Spleen (tissue), 11 donors: ENCODE data around the gene KCNH6. TPM values are rescaled to one million over a fixed set of nuclear protein-coding genes. Genes with fewer than 3 reads are reported as not detected.

Experiments used
- DNase-seq: peaks from one replicate; pipeline ENCODE4 v3.0.0-alpha.2; 2020
- H3K27ac ChIP-seq, 8 donors: fragments of 200-600 bp; sonication (generic) in 7 of 8; 1 replicate in 4 of 8; 2 replicates in 4 of 8; pipeline versions ENCODE4 v1.5.0 to v1.8.0; 2016 to 2021; ENCODE audit warnings: inconsistent platforms in 4 of 8, mild to moderate bottlenecking in 4 of 8, moderate library complexity in 1 of 8
- H3K27me3 ChIP-seq, 7 donors: fragments of 200-600 bp; sonication (generic) in 6 of 7; replicated peaks in 1 of 7; 1 replicate in 4 of 7; 2 replicates in 3 of 7; pipeline versions ENCODE4 v1.5.0 to v1.8.0; 2016 to 2021; ENCODE audit warnings: inconsistent platforms in 3 of 7, mild to moderate bottlenecking in 1 of 7
- H3K36me3 ChIP-seq, 6 donors: fragments of 200-600 bp; sonication (generic) in 5 of 6; 1 replicate in 4 of 6; 2 replicates in 2 of 6; pipeline versions ENCODE4 v1.5.0 to v1.8.0; 2016 to 2021; ENCODE audit warnings: inconsistent platforms in 2 of 6
- H3K4me1 ChIP-seq, 6 donors: fragments of 200-600 bp; sonication (generic) in 5 of 6; 1 replicate in 3 of 6; 2 replicates in 3 of 6; pipeline versions ENCODE4 v1.5.0 to v1.8.0; 2016 to 2021; ENCODE audit warnings: inconsistent platforms in 3 of 6
- H3K4me3 ChIP-seq, 8 donors: fragments of 200-600 bp; sonication (generic) in 7 of 8; 1 replicate in 4 of 8; 2 replicates in 4 of 8; pipeline versions ENCODE4 v1.5.0 to v1.8.0; 2016 to 2021; ENCODE audit warnings: inconsistent platforms in 4 of 8, mild to moderate bottlenecking in 4 of 8, moderate library complexity in 2 of 8
- H3K9me3 ChIP-seq, 8 donors: fragments of 200-600 bp; sonication (generic) in 7 of 8; 1 replicate in 4 of 8; 2 replicates in 4 of 8; pipeline versions ENCODE4 v1.5.0 to v1.8.0; 2016 to 2021; ENCODE audit warnings: inconsistent platforms in 4 of 8
- CTCF ChIP-seq, 11 experiments: fragments of 200-600 bp in 7 of 11; fragments of 450-650 bp in 4 of 11; sonication (generic) in 4 of 11; IDR thresholded peaks in 8 of 11; conservative IDR thresholded peaks in 3 of 11; 1 replicate in 7 of 11; 2 replicates in 4 of 11; pipeline versions ENCODE4 v1.4.0 to v1.8.0; 2016 to 2021; ENCODE audit warnings: antibody characterized with exemption in 11 of 11, inconsistent platforms in 4 of 11, mild to moderate bottlenecking in 1 of 11
- POLR2A ChIP-seq, 3 donors: fragments of 450-650 bp; IDR thresholded peaks; one replicate each; pipeline ENCODE4 v1.5.1; 2017; ENCODE audit warnings: antibody characterized with exemption in 3 of 3, mild to moderate bottlenecking in 1 of 3
- POLR2AphosphoS5 ChIP-seq, 3 donors: sonication (generic); formaldehyde crosslinking; IDR thresholded peaks; one replicate each; pipeline ENCODE4 v1.5.1; 2017; ENCODE audit warnings: antibody characterized with exemption in 3 of 3
- WGBS, 5 donors: extraction: QIAGEN DNeasy Blood & Tissue Kit in 3 of 5; methylation state at CpG; one replicate each; pipeline versions ENCODE4 v1.1.5 to v1.1.7; 2013 to 2018; 5-methylcytosine and 5-hydroxymethylcytosine counted together
- intact Hi-C: fragments of 100-400 bp; cut with DNase I; formaldehyde crosslinking; loops from one replicate; pipeline ENCODE4 v1.15.0; 2023; ENCODE audit warnings: low total_unique reads
- polyA plus RNA-seq, 3 donors: library from polyadenylated mRNA; stranded (reverse); fragments of 200-250 nt; gene quantifications; one replicate each; pipeline ENCODE4 v1.2.1, GENCODE V29; 2013
- total RNA-seq, 7 donors: library from RNA; depleted of rRNA in 3 of 7; stranded (reverse); fragments of >200 nt in 3 of 7; fragmentation: NEBNext Ultra II Directional in 4 of 7; extraction: Animal tissue kit (Norgen Biotek cat#: 25700) in 4 of 7; gene quantifications; one replicate each; pipeline versions ENCODE4 v1.1.0 to v1.2.1, GENCODE V29; 2016 to 2021
- donor health status: healthy with polysubstance abuse.
- donor health status: DM: no; HTN: no; CAD: no; lungs with moderate emphysema.
- donor health status: DM: no; HTN: no; CAD: no.
- donor health status: Bipolar disorder and iron deficiency.
- donor health status: healthy.
- donor health status: DM: no; HTN: no; CAD: no.
- donor health status: DM: yes; HTN: yes; CAD: no.

The KCNH6 gene
- total and polyA plus RNA-seq, 10 donors = not detected

- DNase-seq = no peak
- WGBS, 5 donors = 74 to 86% (median 82%) methylated on average over 10 of the region's 10 CpGs
- intact Hi-C loops = no loop called here
- H3K9me3 ChIP-seq = no peaks in the 10 kb centered on the region
- peaks cover 0 to 9% (median 0%) of the 10 kb centered on the region in 7 donors for H3K27me3 ChIP-seq
- H3K27ac ChIP-seq = no peak overlapping the region
- no peak for TF ChIP-seq POLR2A (IDR thresholded peaks at IDR 0.05)
- TF ChIP-seq POLR2AphosphoS5 (IDR thresholded peaks at IDR 0.05) = no peak
- no peak overlapping the region for H3K4me3 ChIP-seq
- no peaks in the 10 kb centered on the region for H3K4me1 ChIP-seq
- H3K36me3 ChIP-seq = no peaks in the 10 kb centered on the region
Measured at GRCh38 chr17:63491977-63492618, 31.1 kb upstream of the KCNH6 start.

- Histone ChIP-seq H3K4me1 (no peaks in the 10 kb centered on the region), H3K9me3 (no peaks in the 10 kb centered on the region), H3K27ac (no peak overlapping the region), H3K36me3 (no peaks in the 10 kb centered on the region), H3K4me3 (no peak overlapping the region), H3K27me3 (peaks cover 0 to 9% (median 0%) of the 10 kb centered on the region in 7 donors)
- TF ChIP-seq POLR2A (IDR thresholded peaks at IDR 0.05) = no peak
- no peak for TF ChIP-seq POLR2AphosphoS5 (IDR thresholded peaks at IDR 0.05)
- TF ChIP-seq CTCF (IDR thresholded peaks at IDR 0.05 in 8 of 11, conservative IDR thresholded peaks at IDR 0.05 in 3 of 11) = no peak
- 90 to 98% (median 92%) methylated on average over 6 of the region's 6 CpGs for WGBS, 5 donors
- intact Hi-C loops = no loop called here
- DNase-seq = no peak
Measured at GRCh38 chr17:63492940-63493339, 30.2 kb upstream of the KCNH6 start.

GRCh38 chr17:63493411-63493810 is 29.7 kb upstream of the KCNH6 start:
- no peak for DNase-seq
- Histone ChIP-seq H3K36me3 (no peaks in the 10 kb centered on the region), H3K4me1 (no peaks in the 10 kb centered on the region), H3K9me3 (no peaks in the 10 kb centered on the region), H3K27me3 (peaks cover 0 to 9% (median 0%) of the 10 kb centered on the region in 7 donors), H3K27ac (no peak overlapping the region), H3K4me3 (no peak overlapping the region)
- TF ChIP-seq CTCF (IDR thresholded peaks at IDR 0.05 in 8 of 11, conservative IDR thresholded peaks at IDR 0.05 in 3 of 11) = no peak
- TF ChIP-seq POLR2A (IDR thresholded peaks at IDR 0.05) = no peak
- WGBS, 5 donors = 81 to 90% (median 87%) methylated on average over 9 of the region's 9 CpGs
- intact Hi-C loops = no loop called here

- 89 to 92% (median 91%) methylated on average over 8 to 12 of the region's 12 CpGs for WGBS, 5 donors
- intact Hi-C loops = no loop called here
- Histone ChIP-seq H3K4me1 (no peaks in the 10 kb centered on the region), H3K4me3 (no peak overlapping the region), H3K36me3 (no peaks in the 10 kb centered on the region), H3K27me3 (peaks cover 0 to 14% (median 0%) of the 10 kb centered on the region in 7 donors), H3K27ac (no peak overlapping the region), H3K9me3 (no peaks in the 10 kb centered on the region)
- no peak for DNase-seq
- TF ChIP-seq CTCF (IDR thresholded peaks at IDR 0.05 in 8 of 11, conservative IDR thresholded peaks at IDR 0.05 in 3 of 11) (no peak), POLR2AphosphoS5 (IDR thresholded peaks at IDR 0.05) (no peak), POLR2A (IDR thresholded peaks at IDR 0.05) (no peak)
Measured at GRCh38 chr17:63494300-63494928, 28.7 kb upstream of the KCNH6 start.
